Limb (tissue), 2 donors: Measurements from ENCODE around the gene MYLK.
"Not testable (repeated sequence)": the region's sequence is repeated elsewhere in the genome, so short reads cannot be mapped to it uniquely, and the experiment has no call there.

Experiments used
- DNase-seq, 2 donors: peaks; one replicate each; pipeline ENCODE4 v3.0.0-alpha.2; 2016; ENCODE audit errors: extremely low spot score in 2 of 2

Gene MYLK

GRCh38 chr3:123750659-123751420 lies 133.3 kb downstream of the MYLK start:
- no peak for DNase-seq

GRCh38 chr3:123750209-123750608 lies 133.9 kb downstream of the MYLK start:
- no peak for DNase-seq

- DNase-seq, result no peak
Observed at GRCh38 chr3:123749711-123750110, 134.4 kb downstream of the MYLK start.

- DNase-seq, result no peak
Observed at GRCh38 chr3:123745184-123745855, 138.8 kb downstream of the MYLK start.

GRCh38 chr3:123744064-123744463 lies 140.1 kb downstream of the MYLK start:
- no peak for DNase-seq

GRCh38 chr3:123743121-123743520 lies 141.0 kb downstream of the MYLK start:
- no peak for DNase-seq

- DNase-seq, result no peak
Observed at GRCh38 chr3:123741041-123741511, 143.1 kb downstream of the MYLK start.

GRCh38 chr3:123740391-123740822 lies 143.7 kb downstream of the MYLK start:
- no peak for DNase-seq

GRCh38 chr3:123739754-123740153 lies 144.4 kb downstream of the MYLK start:
- DNase-seq, result no peak

GRCh38 chr3:123739106-123739505 lies 145.0 kb downstream of the MYLK start:
- DNase-seq, result no peak

GRCh38 chr3:123738522-123738921 lies 145.6 kb downstream of the MYLK start:
- not testable (repeated sequence) for DNase-seq

- DNase-seq, result no peak
Observed at GRCh38 chr3:123737168-123737567, 147.0 kb downstream of the MYLK start.

- DNase-seq, result no peak
Observed at GRCh38 chr3:123735456-123735855, 148.7 kb downstream of the MYLK start.

- DNase-seq, result no peak
Observed at GRCh38 chr3:123734527-123734902, 149.6 kb downstream of the MYLK start.

GRCh38 chr3:123733805-123734526 lies 150.2 kb downstream of the MYLK start:
- DNase-seq, result no peak

- DNase-seq, result no peak
Observed at GRCh38 chr3:123733341-123733740, 150.8 kb downstream of the MYLK start.

- DNase-seq, result no peak
Observed at GRCh38 chr3:123732447-123732846, 151.7 kb downstream of the MYLK start.

- no peak for DNase-seq
Observed at GRCh38 chr3:123730829-123731228, 153.3 kb downstream of the MYLK start.

GRCh38 chr3:123728991-123729390 lies 155.1 kb downstream of the MYLK start:
- no peak for DNase-seq

- no peak for DNase-seq
Observed at GRCh38 chr3:123728014-123728413, 156.1 kb downstream of the MYLK start.

GRCh38 chr3:123725652-123726400 lies 158.3 kb downstream of the MYLK start:
- no peak for DNase-seq

- no peak for DNase-seq
Observed at GRCh38 chr3:123724306-123724705, 159.8 kb downstream of the MYLK start.
